Keratinocyte (primary cell): ENCODE measurements around the gene CLDN14. TPM values are rescaled to one million over a fixed set of nuclear protein-coding genes. Genes with fewer than 3 reads are reported as not detected.

Experiments
- DNase-seq: peaks from one replicate; pipeline ENCODE4 v3.0.0-alpha.2; 2011; ENCODE audit warnings: low read depth, missing footprints, low spot score
- FAIRE-seq: peaks from 2 replicates; lab custom pipeline; 2011; peaks lifted over from hg19 to GRCh38; lab: Jason Lieb, UNC
- H2AFZ ChIP-seq: 2 replicates; pipeline ENCODE4 v1.6.0; 2012; ENCODE audit warnings: low read length, control low read depth, inconsistent platforms; ENCODE audit not compliant: control insufficient read depth
- H3K27ac ChIP-seq: 2 replicates; pipeline ENCODE4 v1.5.1; 2011; ENCODE audit warnings: low read length; ENCODE audit not compliant: control insufficient read depth, insufficient read depth
- H3K27me3 ChIP-seq: 3 replicates; pipeline ENCODE4 v1.6.0; 2011; ENCODE audit warnings: low read length; ENCODE audit not compliant: control insufficient read depth, insufficient read depth; ENCODE audit errors: extremely low read depth
- H3K36me3 ChIP-seq, 2 experiments: 2 replicates in 1 of 2; 3 replicates in 1 of 2; pipeline ENCODE4 v1.5.1; 2011; ENCODE audit warnings: low read length in 2 of 2, mild to moderate bottlenecking in 1 of 2; ENCODE audit not compliant: control insufficient read depth in 2 of 2, insufficient read depth in 2 of 2; ENCODE audit errors: extremely low read depth in 1 of 2
- H3K4me1 ChIP-seq: 3 replicates; pipeline ENCODE4 v1.5.1; 2011; ENCODE audit warnings: low read length; ENCODE audit not compliant: control insufficient read depth, insufficient read depth; ENCODE audit errors: extremely low read depth
- H3K4me2 ChIP-seq: 3 replicates; pipeline ENCODE4 v1.6.0; 2011; ENCODE audit warnings: low read depth, low read length; ENCODE audit not compliant: control insufficient read depth, insufficient read depth; ENCODE audit errors: extremely low read depth
- H3K4me3 ChIP-seq, 3 experiments: fragments of 200-600 bp in 1 of 3; sonication (generic) in 1 of 3; 2 replicates in 2 of 3; 3 replicates in 1 of 3; pipeline ENCODE4 v1.5.1; 2011 to 2016; ENCODE audit warnings: low read length in 3 of 3, mild to moderate bottlenecking in 3 of 3, control low read depth in 2 of 3, inconsistent platforms in 1 of 3, low read depth in 1 of 3, mixed read lengths in 1 of 3, mixed run types in 1 of 3, moderate library complexity in 1 of 3; ENCODE audit not compliant: control insufficient read depth in 2 of 3, insufficient read depth in 2 of 3; ENCODE audit errors: extremely low read depth in 1 of 3
- H3K79me2 ChIP-seq: 2 replicates; pipeline ENCODE4 v1.6.0; 2012; ENCODE audit warnings: low read length; ENCODE audit not compliant: control insufficient read depth, insufficient read depth
- H3K9ac ChIP-seq: 3 replicates; pipeline ENCODE4 v1.6.0; 2011; ENCODE audit warnings: low read length; ENCODE audit not compliant: control insufficient read depth, insufficient read depth; ENCODE audit errors: extremely low read depth
- H3K9me1 ChIP-seq: 3 replicates; pipeline ENCODE4 v1.6.0; 2011; ENCODE audit warnings: low read length; ENCODE audit not compliant: control insufficient read depth, insufficient read depth; ENCODE audit errors: extremely low read depth
- H3K9me3 ChIP-seq: 2 replicates; pipeline ENCODE4 v1.5.1; 2012; ENCODE audit warnings: low read depth, low read length; ENCODE audit not compliant: control insufficient read depth
- H4K20me1 ChIP-seq: 3 replicates; pipeline ENCODE4 v1.6.0; 2011; ENCODE audit warnings: low read length; ENCODE audit not compliant: control insufficient read depth, insufficient read depth; ENCODE audit errors: extremely low read depth
- EZH2 ChIP-seq: IDR thresholded peaks from one replicate; pipeline ENCODE4 v1.6.1; 2012; ENCODE audit warnings: inconsistent platforms, mild to moderate bottlenecking, low read length, moderate library complexity
- dilution Hi-C: fragments of 300-500 bp; cut with MboI; formaldehyde crosslinking; loops from one replicate; pipeline ENCODE4 v1.7.0; 2020; ENCODE audit warnings: low sequenced_read_pairs; ENCODE audit not compliant: extremely low pct_ligation_motif_present
- polyA plus RNA-seq, 5 experiments: library from polyadenylated mRNA; depleted of rRNA in 3 of 5; stranded (reverse) in 3 of 5; stranded (forward) in 1 of 5; unstranded in 1 of 5; fragments of >200 nt; gene quantifications; 1 replicate in 1 of 5; 2 replicates in 3 of 5; 3 replicates in 1 of 5; pipeline versions ENCODE4 v1.2.1 to v1.2.3, GENCODE V29; 2011 to 2012; ENCODE audit warnings: missing spikeins in 2 of 5, low read depth in 1 of 5, low replicate concordance in 1 of 5
- TF ChIP-seq, protein P1 (sequence below), 3 experiments: IDR thresholded peaks in 1 of 3; conservative IDR thresholded peaks in 1 of 3; optimal IDR thresholded peaks in 1 of 3; 2 replicates in 2 of 3; 3 replicates in 1 of 3; pipeline versions ENCODE3 to v1.5.1; 2011; ENCODE audit warnings: low read length in 3 of 3, mild to moderate bottlenecking in 3 of 3, moderate library complexity in 2 of 3, control low read depth in 1 of 3, inconsistent platforms in 1 of 3; ENCODE audit not compliant: insufficient read depth in 2 of 3; ENCODE audit errors: extremely low read depth in 1 of 3

CLDN14 gene
- polyA plus RNA-seq, 1 donor (not counting 4 experiments of a cell fraction or from before 2014, with no cell fraction given), result not detected

DNA sequence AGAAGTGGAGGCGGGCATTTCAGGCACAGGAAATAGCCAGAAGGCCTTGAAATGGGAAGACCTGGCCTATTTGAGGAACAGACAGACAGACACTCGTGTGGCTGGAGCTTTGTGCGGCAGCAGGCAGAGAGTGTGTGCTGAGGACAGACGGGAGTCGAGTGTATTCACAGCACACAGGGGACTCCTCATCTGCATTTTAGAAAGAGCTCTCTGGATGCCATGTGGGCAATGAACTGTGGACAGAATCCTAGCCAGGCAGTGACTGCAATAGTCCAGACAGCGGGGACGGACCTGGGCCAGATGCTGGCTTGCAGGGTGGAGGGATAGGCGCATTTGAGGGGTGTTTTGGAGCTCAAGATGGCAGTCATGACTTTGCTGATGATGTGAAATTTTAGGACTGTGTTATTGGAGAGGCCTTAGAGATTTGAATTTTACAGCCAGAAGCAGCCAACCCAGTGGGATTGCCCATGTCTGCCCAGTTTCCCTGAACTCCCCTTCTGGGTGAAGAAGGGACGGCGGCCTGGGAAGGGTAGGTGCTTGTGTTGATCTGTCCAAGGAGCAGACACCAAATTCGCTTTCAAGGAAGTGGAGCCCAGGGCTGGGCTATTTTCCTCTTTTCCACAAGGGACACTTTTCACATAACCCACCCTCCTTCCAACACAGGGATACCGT is 51.0 kb downstream of the CLDN14 start:
- H2AFZ ChIP-seq, result no peak overlapping the region
- dilution Hi-C loops, result no loop called here
- no peaks in the 10 kb centered on the region for H3K27me3 ChIP-seq
- H3K9me3 ChIP-seq, result no peaks in the 10 kb centered on the region
- DNase-seq, result no peak
- H3K79me2 ChIP-seq, result no peaks in the 10 kb centered on the region
- no peaks in the 10 kb centered on the region for H4K20me1 ChIP-seq
- TF ChIP-seq, protein P1, sequence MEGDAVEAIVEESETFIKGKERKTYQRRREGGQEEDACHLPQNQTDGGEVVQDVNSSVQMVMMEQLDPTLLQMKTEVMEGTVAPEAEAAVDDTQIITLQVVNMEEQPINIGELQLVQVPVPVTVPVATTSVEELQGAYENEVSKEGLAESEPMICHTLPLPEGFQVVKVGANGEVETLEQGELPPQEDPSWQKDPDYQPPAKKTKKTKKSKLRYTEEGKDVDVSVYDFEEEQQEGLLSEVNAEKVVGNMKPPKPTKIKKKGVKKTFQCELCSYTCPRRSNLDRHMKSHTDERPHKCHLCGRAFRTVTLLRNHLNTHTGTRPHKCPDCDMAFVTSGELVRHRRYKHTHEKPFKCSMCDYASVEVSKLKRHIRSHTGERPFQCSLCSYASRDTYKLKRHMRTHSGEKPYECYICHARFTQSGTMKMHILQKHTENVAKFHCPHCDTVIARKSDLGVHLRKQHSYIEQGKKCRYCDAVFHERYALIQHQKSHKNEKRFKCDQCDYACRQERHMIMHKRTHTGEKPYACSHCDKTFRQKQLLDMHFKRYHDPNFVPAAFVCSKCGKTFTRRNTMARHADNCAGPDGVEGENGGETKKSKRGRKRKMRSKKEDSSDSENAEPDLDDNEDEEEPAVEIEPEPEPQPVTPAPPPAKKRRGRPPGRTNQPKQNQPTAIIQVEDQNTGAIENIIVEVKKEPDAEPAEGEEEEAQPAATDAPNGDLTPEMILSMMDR (optimal IDR thresholded peaks at IDR 0.05 in 1 of 3, IDR thresholded peaks at IDR 0.05 in 1 of 3, conservative IDR thresholded peaks at IDR 0.05 in 1 of 3; ENCODE audit: extremely low read depth in 1 of 3, insufficient read depth in 2 of 3, low read length in 3 of 3), result no peak
- TF ChIP-seq EZH2, result no peak
- peak overlapping the region; percentile 86 for H3K27ac ChIP-seq
- H3K4me1 ChIP-seq, result peaks cover 24% of the 10 kb centered on the region
- H3K9me1 ChIP-seq, result no peaks in the 10 kb centered on the region
- no peaks in the 10 kb centered on the region for H3K36me3 ChIP-seq
- H3K4me3 ChIP-seq, result no peak overlapping the region
- H3K9ac ChIP-seq, result peak overlapping the region; percentile 71
- no peak for FAIRE-seq
- no peak overlapping the region for H3K4me2 ChIP-seq

- DNase-seq (no peak), FAIRE-seq (no peak)
- H3K27ac ChIP-seq, result no peak overlapping the region
- H3K4me3 ChIP-seq, result no peak overlapping the region
- no peaks in the 10 kb centered on the region for H3K27me3 ChIP-seq
- no peak overlapping the region for H3K9ac ChIP-seq
- no peaks in the 10 kb centered on the region for H4K20me1 ChIP-seq
- H3K4me1 ChIP-seq, result peaks cover 24% of the 10 kb centered on the region
- H3K36me3 ChIP-seq, result no peaks in the 10 kb centered on the region
- H3K4me2 ChIP-seq, result no peak overlapping the region
- no peak overlapping the region for H2AFZ ChIP-seq
- no peaks in the 10 kb centered on the region for H3K9me3 ChIP-seq
- no peaks in the 10 kb centered on the region for H3K79me2 ChIP-seq
- TF ChIP-seq, protein P1 (optimal IDR thresholded peaks at IDR 0.05 in 1 of 3, IDR thresholded peaks at IDR 0.05 in 1 of 3, conservative IDR thresholded peaks at IDR 0.05 in 1 of 3; ENCODE audit: extremely low read depth in 1 of 3, insufficient read depth in 2 of 3, low read length in 3 of 3), result no peak
- TF ChIP-seq EZH2, result no peak
- dilution Hi-C loops, result no loop called here
- no peaks in the 10 kb centered on the region for H3K9me1 ChIP-seq
These were observed 52.4 kb downstream of the CLDN14 start for GRCh38 chr21:36427502-36427901.
